Activated CD4-positive, alpha-beta T cell treated with anti-CD3 and anti-CD28 coated beads for 36 hours (primary cell): ENCODE measurements around the gene ACVR1B. TPM values are rescaled to one million over a fixed set of nuclear protein-coding genes. Genes with fewer than 3 reads are reported as not detected.

Experiments used
- ATAC-seq: fragments of 200-7000 bp; cut with Tn5 transposase; one replicate; pipeline ENCODE4 v1.10.0; 2021; ENCODE audit warnings: mild to moderate bottlenecking, moderate library complexity
- CTCF ChIA-PET: fragments of 350-600 bp; sonication (Branson Sonifier 250); formaldehyde crosslinking; loops from one replicate; lab custom pipeline; 2021; ENCODE audit warnings: antibody characterized with exemption; lab: Charles Lee
- POLR2A ChIA-PET: fragments of 350-600 bp; sonication (Branson Sonifier 250); formaldehyde crosslinking; loops from one replicate; lab custom pipeline; 2021; ENCODE audit warnings: antibody characterized with exemption, inconsistent platforms; lab: Charles Lee
- DNase-seq: peaks from one replicate; pipeline ENCODE4 v3.0.0-alpha.2; 2020
- H3K27ac Mint-ChIP-seq: one replicate; pipeline ENCODE4 v1.8.0; 2021; ENCODE audit warnings: mixed read lengths
- H3K27me3 Mint-ChIP-seq: one replicate; pipeline ENCODE4 v1.8.0; 2021; ENCODE audit warnings: mixed read lengths
- H3K36me3 Mint-ChIP-seq: one replicate; pipeline ENCODE4 v1.8.0; 2021; ENCODE audit warnings: low read depth, mixed read lengths
- H3K4me1 Mint-ChIP-seq: one replicate; pipeline ENCODE4 v1.8.0; 2021; ENCODE audit warnings: mixed read lengths
- H3K4me3 Mint-ChIP-seq: one replicate; pipeline ENCODE4 v1.8.0; 2021; ENCODE audit warnings: mild to moderate bottlenecking, moderate library complexity, mixed read lengths
- H3K9me3 Mint-ChIP-seq: one replicate; pipeline ENCODE4 v1.8.0; 2021; ENCODE audit warnings: low read depth, mixed read lengths
- intact Hi-C, 2 experiments: fragments of 100-400 bp; cut with DNase I in 1 of 2; cut with micrococcal nuclease in 1 of 2; formaldehyde crosslinking; loops; one replicate each; pipeline versions ENCODE4 v1.14.2 to v1.15.1; 2022 to 2024; cut with DNase I, micrococcal nuclease
- total RNA-seq, 2 experiments: library from RNA; stranded (reverse); gene quantifications; one replicate each; pipeline ENCODE4 v1.2.3, GENCODE V29; 2021

The ACVR1B gene
- total RNA-seq, 2 experiments from 2014 or later, result 10.1 to 12.7 TPM

DNA sequence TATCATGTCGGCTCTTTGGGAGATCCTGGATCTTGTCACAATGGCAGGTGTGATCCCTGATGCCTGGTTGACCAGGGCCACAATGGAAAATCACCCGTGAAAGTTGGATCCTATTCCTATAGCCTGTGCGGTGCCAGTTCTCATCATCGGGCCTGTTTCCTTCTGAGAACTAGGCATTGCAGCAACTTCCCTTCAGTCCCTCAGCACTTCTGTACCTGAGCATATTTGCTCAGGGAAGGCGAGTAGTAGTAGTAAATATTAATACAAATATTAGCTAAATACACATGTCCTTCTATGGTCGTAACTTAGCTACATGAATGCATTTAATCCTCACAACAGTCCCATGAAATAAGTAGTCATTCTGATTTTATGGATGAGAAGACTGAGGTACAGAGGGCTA is 33.2 kb downstream of the ACVR1B start:
- POLR2A ChIA-PET, result no interaction called here
- no peaks in the 10 kb centered on the region for H3K9me3 Mint-ChIP-seq
- no peak overlapping the region for H3K4me3 Mint-ChIP-seq
- CTCF ChIA-PET, result interaction anchor here (0.9 to 7.1 kb wide), 5 partner anchors 9 to 109 kb away, joined by 4 to 50 read pairs (median 5); no protein-coding TSS in a partner anchor
- peaks cover 23% of the 10 kb centered on the region for H3K36me3 Mint-ChIP-seq
- intact Hi-C loops, result no loop called here
- no peaks in the 10 kb centered on the region for H3K27me3 Mint-ChIP-seq
- ATAC-seq, result no peak
- peaks cover 13% of the 10 kb centered on the region for H3K4me1 Mint-ChIP-seq
- DNase-seq, result no peak
- no peak overlapping the region for H3K27ac Mint-ChIP-seq

DNA sequence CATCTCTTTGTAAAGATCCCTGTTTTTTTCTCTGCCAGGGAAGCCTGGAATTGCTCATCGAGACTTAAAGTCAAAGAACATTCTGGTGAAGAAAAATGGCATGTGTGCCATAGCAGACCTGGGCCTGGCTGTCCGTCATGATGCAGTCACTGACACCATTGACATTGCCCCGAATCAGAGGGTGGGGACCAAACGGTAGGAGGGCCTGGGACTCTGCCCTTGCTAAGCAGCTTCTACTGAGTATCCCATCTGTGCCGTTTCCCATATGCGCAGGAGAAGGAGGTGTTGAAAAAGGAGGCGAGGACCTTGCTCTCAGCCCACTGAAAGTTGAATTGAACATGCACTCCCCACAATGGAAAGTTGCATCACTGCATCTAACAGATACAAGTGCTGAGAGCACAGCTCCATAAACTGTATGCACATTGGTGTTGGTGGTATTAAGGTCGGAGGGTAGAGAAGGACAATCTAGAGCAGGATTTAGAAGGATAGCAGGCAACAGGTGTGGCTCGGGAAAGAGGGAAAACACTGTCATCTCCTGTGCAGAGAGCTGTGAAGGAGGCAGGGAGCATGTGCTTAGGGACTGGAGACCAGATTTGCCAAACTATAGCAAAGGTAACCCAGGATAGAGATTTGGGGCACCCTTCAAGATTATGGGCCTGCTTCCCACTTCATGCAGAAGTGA is 33.8 kb downstream of the ACVR1B start:
- no peaks in the 10 kb centered on the region for H3K9me3 Mint-ChIP-seq
- ATAC-seq, result no peak
- no peaks in the 10 kb centered on the region for H3K27me3 Mint-ChIP-seq
- intact Hi-C loops, result no loop called here
- DNase-seq, result no peak
- ChIA-PET POLR2A (no interaction called here), CTCF (interaction anchor here (0.9 to 7.1 kb wide), 3 partner anchors 10 to 58 kb away, joined by 5 to 50 read pairs (median 5); no protein-coding TSS in a partner anchor)
- H3K4me3 Mint-ChIP-seq, result no peak overlapping the region
- peaks cover 7% of the 10 kb centered on the region for H3K4me1 Mint-ChIP-seq
- peaks cover 23% of the 10 kb centered on the region for H3K36me3 Mint-ChIP-seq
- no peak overlapping the region for H3K27ac Mint-ChIP-seq

DNA sequence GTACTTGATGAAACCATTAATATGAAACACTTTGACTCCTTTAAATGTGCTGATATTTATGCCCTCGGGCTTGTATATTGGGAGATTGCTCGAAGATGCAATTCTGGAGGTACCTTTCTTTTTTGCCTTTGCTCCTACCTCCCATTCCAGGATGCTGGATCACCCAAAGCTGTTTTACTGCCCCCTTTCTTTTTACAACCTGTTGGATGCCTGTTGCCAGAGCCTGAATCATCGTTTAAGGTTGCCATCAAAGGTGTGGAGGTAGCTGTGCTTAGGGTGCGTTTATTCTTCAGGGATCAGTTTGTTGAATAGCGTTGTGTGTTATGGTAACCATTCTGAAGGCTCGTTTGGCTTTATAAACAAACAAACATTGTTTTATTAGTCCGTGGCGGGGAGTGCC is 35.3 kb downstream of the ACVR1B start:
- no peaks in the 10 kb centered on the region for H3K9me3 Mint-ChIP-seq
- ATAC-seq (no peak), DNase-seq (no peak)
- H3K36me3 Mint-ChIP-seq, result peaks cover 16% of the 10 kb centered on the region
- intact Hi-C loops, result no loop called here
- no peaks in the 10 kb centered on the region for H3K4me1 Mint-ChIP-seq
- no peak overlapping the region for H3K27ac Mint-ChIP-seq
- POLR2A ChIA-PET, result no interaction called here
- no peaks in the 10 kb centered on the region for H3K27me3 Mint-ChIP-seq
- CTCF ChIA-PET, result interaction anchor here (0.5 to 7.1 kb wide), 3 partner anchors 38 to 898 kb away, joined by 3 to 50 read pairs (median 4); no protein-coding TSS in a partner anchor
- no peak overlapping the region for H3K4me3 Mint-ChIP-seq

DNA sequence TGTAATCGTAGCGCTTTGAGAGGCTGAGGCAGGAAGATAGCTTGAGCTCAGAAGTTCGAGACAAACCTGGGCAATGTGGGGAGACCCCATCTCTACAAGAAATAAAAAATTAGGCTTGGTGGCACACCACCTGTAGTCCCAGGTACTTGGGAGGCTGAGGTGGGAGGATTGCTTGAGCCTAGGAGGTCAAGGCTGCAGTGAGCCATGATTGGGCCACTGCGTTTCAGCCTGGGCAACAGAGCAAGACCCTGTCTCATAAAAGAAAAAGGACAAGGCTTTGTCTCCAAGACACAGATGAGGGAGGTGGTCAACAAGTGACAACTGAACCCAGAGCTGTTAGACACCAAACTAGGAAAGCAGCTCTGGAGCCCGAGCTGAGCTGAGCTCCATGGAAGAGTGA is 40.7 kb downstream of the ACVR1B start:
- no peaks in the 10 kb centered on the region for H3K27me3 Mint-ChIP-seq
- CTCF ChIA-PET, result interaction anchor here (0.9 to 11.7 kb wide), 11 partner anchors 12 to 92 kb away, joined by 3 to 220 read pairs (median 3); partner anchors contain the start of gene TAMALIN
- POLR2A ChIA-PET, result no interaction called here
- peaks cover 10% of the 10 kb centered on the region for H3K36me3 Mint-ChIP-seq
- H3K27ac Mint-ChIP-seq, result no peak overlapping the region
- H3K4me1 Mint-ChIP-seq, result peaks cover 2% of the 10 kb centered on the region
- no peak for ATAC-seq
- DNase-seq, result no peak
- H3K9me3 Mint-ChIP-seq, result no peaks in the 10 kb centered on the region
- intact Hi-C loops, result loop anchor here in 1 of 2 experiments (2.0 kb wide), 1 partner anchor 129 kb away; no protein-coding TSS in a partner anchor
- no peak overlapping the region for H3K4me3 Mint-ChIP-seq

DNA sequence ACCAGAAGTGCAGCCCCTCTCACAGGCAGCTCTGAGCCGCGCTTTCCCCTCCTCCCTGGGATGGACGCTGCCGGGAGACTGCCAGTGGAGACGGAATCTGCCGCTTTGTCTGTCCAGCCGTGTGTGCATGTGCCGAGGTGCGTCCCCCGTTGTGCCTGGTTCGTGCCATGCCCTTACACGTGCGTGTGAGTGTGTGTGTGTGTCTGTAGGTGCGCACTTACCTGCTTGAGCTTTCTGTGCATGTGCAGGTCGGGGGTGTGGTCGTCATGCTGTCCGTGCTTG is 43.0 kb downstream of the ACVR1B start:
- Mint-ChIP-seq H3K27me3 (no peaks in the 10 kb centered on the region), H3K9me3 (no peaks in the 10 kb centered on the region), H3K4me3 (no peak overlapping the region), H3K4me1 (peaks cover 2% of the 10 kb centered on the region), H3K27ac (no peak overlapping the region), H3K36me3 (peaks cover 9% of the 10 kb centered on the region)
- no peak for ATAC-seq
- CTCF ChIA-PET, result interaction anchor here (0.6 to 11.7 kb wide), 7 partner anchors 9 to 135 kb away, joined by 3 to 220 read pairs (median 9); no protein-coding TSS in a partner anchor
- POLR2A ChIA-PET, result no interaction called here
- intact Hi-C loops, result no loop called here
- DNase-seq, result no peak

DNA sequence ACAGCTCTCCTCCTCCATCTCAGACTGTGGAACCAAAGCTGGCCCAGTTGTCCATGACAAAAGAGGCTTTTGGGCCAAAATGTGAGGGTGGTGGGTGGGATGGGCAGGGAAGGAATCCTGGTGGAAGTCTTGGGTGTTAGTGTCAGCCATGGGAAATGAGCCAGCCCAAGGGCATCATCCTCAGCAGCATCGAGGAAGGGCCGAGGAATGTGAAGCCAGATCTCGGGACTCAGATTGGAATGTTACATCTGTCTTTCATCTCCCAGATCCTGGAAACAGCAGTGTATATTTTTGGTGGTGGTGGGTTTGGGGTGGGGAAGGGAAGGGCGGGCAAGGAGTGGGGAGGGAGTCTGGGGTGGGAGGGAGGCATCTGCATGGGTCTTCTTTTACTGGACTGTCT is 43.5 kb downstream of the ACVR1B start:
- ChIA-PET CTCF (interaction anchor here (0.7 to 11.7 kb wide), 3 partner anchors 9 to 27 kb away, joined by 3 to 220 read pairs (median 11); no protein-coding TSS in a partner anchor), POLR2A (no interaction called here)
- no peak overlapping the region for H3K4me3 Mint-ChIP-seq
- no peaks in the 10 kb centered on the region for H3K9me3 Mint-ChIP-seq
- DNase-seq, result no peak
- peaks cover 2% of the 10 kb centered on the region for H3K4me1 Mint-ChIP-seq
- peaks cover 9% of the 10 kb centered on the region for H3K36me3 Mint-ChIP-seq
- H3K27me3 Mint-ChIP-seq, result no peaks in the 10 kb centered on the region
- intact Hi-C loops, result no loop called here
- ATAC-seq, result no peak
- H3K27ac Mint-ChIP-seq, result no peak overlapping the region

DNA sequence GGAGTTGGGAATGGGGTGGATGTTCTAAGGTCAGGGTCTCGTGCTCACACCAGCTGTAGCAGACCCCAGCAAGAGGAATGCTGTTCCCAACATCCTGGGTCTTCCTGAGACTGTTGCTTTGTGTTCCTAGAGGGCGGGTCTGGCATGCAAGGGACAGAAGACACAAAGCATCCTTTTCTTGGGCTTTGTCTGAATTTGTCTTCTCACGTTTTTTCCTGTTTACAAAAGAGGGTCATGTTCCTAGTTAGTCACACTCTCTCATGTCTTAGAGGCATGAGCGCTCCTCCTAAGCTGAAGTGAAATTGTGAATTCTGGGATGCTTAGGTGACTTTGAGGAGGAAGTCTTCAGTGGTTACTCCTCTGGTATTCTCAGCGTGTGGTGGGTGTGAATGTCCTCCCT is 45.6 kb downstream of the ACVR1B start:
- DNase-seq (no peak), ATAC-seq (no peak)
- H3K4me3 Mint-ChIP-seq, result no peak overlapping the region
- H3K27me3 Mint-ChIP-seq, result no peaks in the 10 kb centered on the region
- CTCF ChIA-PET, result interaction anchor here (0.6 to 11.7 kb wide), 3 partner anchors 25 to 36 kb away, joined by 3 to 220 read pairs (median 5); no protein-coding TSS in a partner anchor
- H3K27ac Mint-ChIP-seq, result no peak overlapping the region
- POLR2A ChIA-PET, result no interaction called here
- intact Hi-C loops, result no loop called here
- peaks cover 9% of the 10 kb centered on the region for H3K36me3 Mint-ChIP-seq
- no peaks in the 10 kb centered on the region for H3K9me3 Mint-ChIP-seq
- peaks cover 2% of the 10 kb centered on the region for H3K4me1 Mint-ChIP-seq

DNA sequence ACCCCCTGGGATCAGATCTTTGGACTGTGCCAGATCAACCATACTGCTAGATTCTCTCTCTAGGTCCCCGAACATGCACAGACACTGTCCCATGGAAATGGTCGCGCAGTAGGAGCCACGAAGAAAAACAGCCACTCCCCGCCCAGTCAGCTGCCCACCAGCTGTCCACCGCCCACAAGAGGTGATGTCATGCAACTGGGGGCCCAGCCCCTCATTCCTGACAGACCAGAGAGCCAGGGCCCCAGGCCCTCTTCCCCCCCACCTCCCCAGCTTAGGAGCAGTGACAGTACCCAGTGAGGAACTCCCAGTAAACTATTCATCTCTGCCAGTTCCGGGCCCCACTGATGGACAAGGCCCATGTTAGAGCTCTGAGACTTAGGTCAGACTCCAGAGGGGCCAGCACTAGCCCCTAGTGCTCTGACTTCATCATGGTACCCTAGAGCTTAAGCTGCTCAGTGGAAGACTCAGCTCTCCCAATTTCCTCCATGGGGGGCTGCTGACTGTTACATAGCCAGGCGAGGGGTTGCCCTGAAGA is 51.6 kb downstream of the ACVR1B start:
- H3K9me3 Mint-ChIP-seq, result no peaks in the 10 kb centered on the region
- ATAC-seq (no peak), DNase-seq (no peak)
- no peak overlapping the region for H3K27ac Mint-ChIP-seq
- intact Hi-C loops, result no loop called here
- peaks cover 6% of the 10 kb centered on the region for H3K4me1 Mint-ChIP-seq
- H3K4me3 Mint-ChIP-seq, result no peak overlapping the region
- H3K36me3 Mint-ChIP-seq, result no peaks in the 10 kb centered on the region
- ChIA-PET CTCF (interaction anchor here (0.7 to 4.1 kb wide), 20 partner anchors 8 to 123 kb away, joined by 3 to 40 read pairs (median 4); no protein-coding TSS in a partner anchor), POLR2A (no interaction called here)
- H3K27me3 Mint-ChIP-seq, result peaks cover 4% of the 10 kb centered on the region

DNA sequence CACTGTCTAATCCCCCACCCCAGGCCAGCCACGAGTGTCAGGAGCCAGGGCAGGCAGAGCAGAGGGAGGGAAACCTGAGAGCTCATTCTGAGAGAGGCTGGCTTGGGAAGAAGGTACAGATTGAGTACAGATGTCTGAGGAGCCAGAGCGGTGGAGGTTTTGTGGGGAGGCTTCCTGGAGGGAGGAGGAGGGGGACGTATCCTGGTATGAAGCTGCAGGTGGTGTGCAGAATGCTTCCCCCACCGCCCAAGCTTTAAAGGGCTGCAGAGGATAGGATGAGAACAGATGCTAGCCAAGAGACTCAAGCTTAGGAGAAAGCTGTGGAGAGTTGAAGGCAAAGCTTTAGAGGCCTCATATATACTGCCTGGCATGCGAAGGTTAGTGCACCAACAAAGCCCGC is 52.1 kb downstream of the ACVR1B start:
- ChIA-PET CTCF (interaction anchor here (0.7 to 4.1 kb wide), 21 partner anchors 8 to 172 kb away, joined by 3 to 40 read pairs (median 4); no protein-coding TSS in a partner anchor), POLR2A (no interaction called here)
- H3K4me1 Mint-ChIP-seq, result peaks cover 10% of the 10 kb centered on the region
- ATAC-seq, result no peak
- H3K27ac Mint-ChIP-seq, result no peak overlapping the region
- H3K27me3 Mint-ChIP-seq, result peaks cover 4% of the 10 kb centered on the region
- intact Hi-C loops, result no loop called here
- no peak overlapping the region for H3K4me3 Mint-ChIP-seq
- no peaks in the 10 kb centered on the region for H3K9me3 Mint-ChIP-seq
- no peak for DNase-seq
- no peaks in the 10 kb centered on the region for H3K36me3 Mint-ChIP-seq

DNA sequence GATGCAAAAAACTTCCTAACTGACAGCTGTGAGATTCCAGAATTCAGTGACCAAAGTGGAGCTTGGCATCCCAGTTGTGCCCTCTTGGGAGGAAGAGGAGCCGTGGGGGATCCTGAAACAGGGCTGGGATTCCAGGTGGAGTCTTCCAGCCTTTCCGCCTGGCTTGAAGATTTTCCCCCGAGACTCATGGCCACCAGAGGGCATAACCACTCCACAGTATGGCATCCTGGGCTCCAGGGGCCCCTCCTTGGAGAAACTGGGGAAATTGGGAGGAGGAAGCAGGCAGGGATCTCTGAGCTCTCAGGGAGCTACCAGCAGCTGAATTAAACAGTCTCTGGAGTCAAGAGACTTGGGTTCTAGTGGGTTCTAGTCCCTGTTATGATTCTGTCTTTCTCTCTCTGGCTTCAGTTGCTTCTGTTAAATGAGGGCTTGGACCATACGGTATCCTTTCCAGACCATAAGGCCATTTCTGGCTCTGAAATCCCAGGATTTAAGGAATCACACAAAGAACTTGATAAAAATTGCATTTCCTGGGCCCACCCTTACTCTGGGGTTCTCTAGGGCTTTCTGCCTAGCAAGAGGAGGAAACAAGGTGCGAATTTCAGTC is 52.6 kb downstream of the ACVR1B start:
- no peaks in the 10 kb centered on the region for H3K9me3 Mint-ChIP-seq
- ATAC-seq (no peak), DNase-seq (peak; percentile 43)
- ChIA-PET CTCF (interaction anchor here (0.9 to 4.1 kb wide), 16 partner anchors 9 to 172 kb away, joined by 3 to 40 read pairs (median 6); no protein-coding TSS in a partner anchor), POLR2A (no interaction called here)
- H3K4me3 Mint-ChIP-seq, result no peak overlapping the region
- peaks cover 13% of the 10 kb centered on the region for H3K4me1 Mint-ChIP-seq
- peaks cover 4% of the 10 kb centered on the region for H3K27me3 Mint-ChIP-seq
- intact Hi-C loops, result no loop called here
- no peak overlapping the region for H3K27ac Mint-ChIP-seq
- no peaks in the 10 kb centered on the region for H3K36me3 Mint-ChIP-seq

DNA sequence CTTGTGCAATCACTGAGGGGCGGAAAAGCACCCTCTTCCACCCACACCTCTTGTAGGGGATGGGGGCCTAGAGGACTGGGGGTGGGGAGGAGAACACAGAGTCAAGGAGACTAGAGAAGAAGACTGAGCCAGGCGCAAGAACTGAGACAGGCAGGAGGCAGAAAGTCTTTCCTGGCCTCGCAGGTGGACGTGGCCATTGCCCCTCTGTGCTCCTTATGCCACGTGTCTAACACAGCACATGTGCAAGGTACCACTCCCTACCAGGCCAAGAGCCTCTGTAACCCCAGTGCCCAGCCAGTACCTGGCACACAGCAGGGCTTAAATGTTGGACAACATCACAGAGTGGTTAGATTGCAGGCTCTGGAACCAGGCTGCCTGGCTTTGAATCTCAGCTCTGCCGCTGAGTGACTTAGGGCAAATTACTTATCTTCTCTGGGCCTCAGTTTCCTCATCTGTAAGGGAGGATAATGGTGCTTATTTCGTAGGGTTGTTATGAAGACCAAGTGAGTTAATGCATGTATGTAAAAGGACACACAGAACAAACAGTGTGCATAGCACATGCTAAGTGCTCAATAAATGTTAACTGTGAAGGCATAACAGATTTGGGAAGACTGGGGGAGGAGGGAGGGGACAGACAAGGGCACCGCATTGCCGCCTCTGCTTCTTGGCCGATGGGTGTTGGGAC is 53.9 kb downstream of the ACVR1B start:
- peaks cover 4% of the 10 kb centered on the region for H3K27me3 Mint-ChIP-seq
- no peaks in the 10 kb centered on the region for H3K36me3 Mint-ChIP-seq
- CTCF ChIA-PET, result interaction anchor here (3.0 to 5.6 kb wide), 3 partner anchors 12 to 20 kb away, joined by 22 to 64 read pairs (median 40); no protein-coding TSS in a partner anchor
- no peak overlapping the region for H3K27ac Mint-ChIP-seq
- DNase-seq (no peak), ATAC-seq (no peak)
- intact Hi-C loops, result no loop called here
- peaks cover 13% of the 10 kb centered on the region for H3K4me1 Mint-ChIP-seq
- H3K9me3 Mint-ChIP-seq, result no peaks in the 10 kb centered on the region
- no peak overlapping the region for H3K4me3 Mint-ChIP-seq
- POLR2A ChIA-PET, result interaction anchor here (1.2 kb wide), 1 partner anchor 46 kb away, joined by 6 read pairs; the partner anchor contains the start of gene NR4A1
